ENCODE measurements around the gene TSPAN18.

Gene TSPAN18

DNA sequence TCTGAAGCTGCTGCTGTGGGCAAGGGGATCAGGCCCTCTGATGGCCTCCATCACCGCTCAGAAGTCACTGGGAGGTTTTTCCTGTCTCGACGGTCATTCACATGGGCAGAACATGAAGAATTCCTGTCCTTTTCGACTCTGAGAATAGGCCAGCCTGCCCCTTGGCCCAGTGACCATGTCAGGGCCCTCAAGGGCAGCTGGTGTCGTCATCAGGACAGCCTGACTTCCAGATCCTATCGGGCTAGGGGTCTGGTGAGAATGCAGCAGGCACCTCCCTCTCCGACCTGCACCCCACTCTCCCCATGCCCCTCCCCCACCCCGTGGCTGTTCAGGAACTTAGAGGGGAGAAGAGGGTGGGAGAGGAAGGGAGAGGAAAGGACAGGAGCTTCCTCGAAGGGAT, 220.4 kb downstream of the TSPAN18 start:
- DNase-seq = no peak

- DNase-seq = no peak
Measured at GRCh38 chr11:44948155-44948554, 221.4 kb downstream of the TSPAN18 start.

- no peak for DNase-seq
Measured at GRCh38 chr11:44949160-44950030, 222.6 kb downstream of the TSPAN18 start.

DNA sequence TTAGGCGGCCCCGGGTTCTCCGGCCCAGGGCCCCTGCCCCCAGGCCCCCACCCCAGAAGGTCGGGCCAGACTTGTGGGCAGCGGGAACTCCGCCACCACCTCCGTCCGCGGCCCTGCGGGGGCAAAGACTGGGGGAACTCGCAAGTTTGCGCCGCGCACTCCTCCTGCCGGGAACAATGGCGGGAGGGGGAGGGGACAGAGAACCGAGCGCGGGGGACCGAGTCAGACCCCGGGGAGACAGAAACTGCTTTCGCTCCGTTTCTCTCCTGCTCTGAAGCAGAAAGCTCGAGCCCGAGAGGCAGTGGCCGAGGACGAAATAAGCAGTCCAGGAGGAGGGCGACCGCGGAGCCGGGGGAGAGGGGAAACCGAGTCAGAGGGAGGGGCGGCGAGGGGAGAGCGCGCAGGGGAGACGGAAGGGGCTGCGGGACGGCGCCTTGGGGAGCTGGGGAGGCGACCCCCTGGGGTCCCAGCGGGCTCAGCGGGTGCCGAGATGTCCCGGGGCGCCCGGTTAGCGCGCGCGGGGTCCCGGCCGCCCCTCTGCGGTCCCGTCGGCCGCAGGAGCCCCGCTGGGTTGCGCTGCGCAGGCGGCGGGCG, 223.4 kb downstream of the TSPAN18 start:
- no peak for DNase-seq

- no peak for DNase-seq
Measured at GRCh38 chr11:44950625-44951476, 224.1 kb downstream of the TSPAN18 start, which contains the start of gene TP53I11. Gene TP53I11, minus strand, starts transcription at chr11:44950883. Its CDS starts 12,548 bp downstream, at chr11:44938335.

DNA sequence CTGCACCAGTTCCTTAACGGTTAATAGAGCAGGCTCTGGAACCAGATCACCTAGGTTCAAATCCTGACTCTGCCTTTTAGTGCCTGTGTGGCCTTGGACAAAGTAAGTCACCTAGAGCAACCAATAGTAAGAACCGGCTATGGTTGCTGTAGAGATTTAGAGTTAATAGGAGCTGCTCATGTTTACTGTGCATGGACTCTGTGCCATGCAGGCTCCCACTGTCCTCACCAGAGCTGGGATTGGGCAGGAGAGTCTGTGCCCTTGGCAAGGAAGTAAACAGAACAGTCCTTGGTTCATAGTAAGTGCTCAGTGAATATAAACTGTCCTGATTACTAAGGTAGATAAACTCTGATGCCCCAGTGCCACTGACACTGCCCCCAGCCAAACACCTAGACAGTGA, 225.3 kb downstream of the TSPAN18 start:
- no peak for DNase-seq

DNA sequence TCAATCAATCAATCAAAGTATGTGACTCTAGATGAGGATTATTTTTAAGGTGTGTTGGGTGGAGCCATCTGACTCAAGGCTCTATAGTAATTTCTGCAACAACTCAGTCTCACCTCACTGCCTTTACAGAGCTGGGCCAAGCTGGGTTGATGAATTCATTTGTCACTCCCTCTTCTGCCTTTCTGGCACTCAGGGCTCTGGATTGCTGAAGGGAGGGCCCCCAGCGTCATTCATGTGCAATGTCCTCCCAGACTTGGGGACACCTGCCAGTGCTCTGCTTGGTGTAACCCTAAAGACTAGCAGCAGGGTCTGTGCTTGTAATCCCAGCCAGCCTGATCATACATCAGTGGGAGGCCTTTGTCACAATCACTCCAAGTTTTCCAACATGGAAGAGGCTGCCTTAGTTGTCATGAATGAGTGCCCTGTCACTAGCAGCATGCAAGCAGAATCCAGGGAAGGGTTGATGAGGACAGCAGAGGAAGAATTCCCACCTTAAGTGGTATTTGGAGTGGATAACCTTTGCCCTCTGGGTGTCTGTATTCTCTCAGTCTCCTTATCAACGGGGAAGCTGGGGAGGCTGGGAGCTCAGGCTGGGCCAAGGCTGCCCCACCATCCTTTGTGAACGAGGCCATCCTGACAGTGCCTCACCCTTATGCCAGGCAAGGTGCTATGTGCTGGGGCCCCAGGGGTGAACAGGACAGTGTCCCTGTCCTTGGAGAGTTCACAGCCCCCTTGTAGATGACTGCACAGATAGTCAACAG, 225.9 kb downstream of the TSPAN18 start:
- DNase-seq = no peak

DNA sequence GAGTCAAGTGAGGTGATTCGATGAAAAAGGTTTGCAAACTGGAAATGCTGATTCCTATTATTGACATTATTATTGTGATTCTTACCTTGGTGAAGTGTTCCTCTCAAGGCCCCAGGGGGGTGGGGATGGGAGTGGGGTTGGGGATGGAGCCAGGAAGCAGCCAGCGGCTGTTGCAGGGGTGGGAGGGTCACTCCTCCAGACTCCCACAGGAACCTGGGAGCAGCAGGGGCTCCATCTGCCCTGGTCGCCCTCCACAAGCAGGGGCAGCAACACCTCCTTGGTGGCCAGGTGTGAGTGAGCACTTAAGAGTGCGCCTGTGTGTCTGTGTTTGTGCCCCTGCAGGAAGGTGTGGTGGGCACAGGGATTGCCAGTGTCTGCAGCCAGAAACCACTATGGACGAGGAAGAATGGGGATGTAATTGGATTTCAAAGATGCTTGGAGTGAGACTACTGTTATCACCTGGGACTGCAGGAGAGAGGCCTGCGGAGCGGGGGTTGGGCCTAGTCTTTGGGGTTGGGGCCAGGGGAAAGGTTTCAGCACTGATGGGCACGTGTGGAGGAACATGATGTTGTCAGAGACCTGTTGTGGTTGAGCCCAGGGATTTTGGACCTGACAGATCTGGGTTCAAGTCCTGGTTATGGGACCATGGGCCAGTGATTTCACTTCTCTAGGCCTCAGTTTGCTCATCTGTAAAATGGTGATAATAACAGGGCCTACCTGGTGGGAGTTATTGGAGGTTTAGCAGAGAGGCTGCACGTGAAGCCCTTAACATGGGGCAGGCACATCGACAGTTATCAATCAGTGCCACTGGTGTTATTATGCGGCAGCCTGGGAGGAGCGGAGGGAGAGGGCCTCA, 227.5 kb downstream of the TSPAN18 start:
- DNase-seq = no peak

DNA sequence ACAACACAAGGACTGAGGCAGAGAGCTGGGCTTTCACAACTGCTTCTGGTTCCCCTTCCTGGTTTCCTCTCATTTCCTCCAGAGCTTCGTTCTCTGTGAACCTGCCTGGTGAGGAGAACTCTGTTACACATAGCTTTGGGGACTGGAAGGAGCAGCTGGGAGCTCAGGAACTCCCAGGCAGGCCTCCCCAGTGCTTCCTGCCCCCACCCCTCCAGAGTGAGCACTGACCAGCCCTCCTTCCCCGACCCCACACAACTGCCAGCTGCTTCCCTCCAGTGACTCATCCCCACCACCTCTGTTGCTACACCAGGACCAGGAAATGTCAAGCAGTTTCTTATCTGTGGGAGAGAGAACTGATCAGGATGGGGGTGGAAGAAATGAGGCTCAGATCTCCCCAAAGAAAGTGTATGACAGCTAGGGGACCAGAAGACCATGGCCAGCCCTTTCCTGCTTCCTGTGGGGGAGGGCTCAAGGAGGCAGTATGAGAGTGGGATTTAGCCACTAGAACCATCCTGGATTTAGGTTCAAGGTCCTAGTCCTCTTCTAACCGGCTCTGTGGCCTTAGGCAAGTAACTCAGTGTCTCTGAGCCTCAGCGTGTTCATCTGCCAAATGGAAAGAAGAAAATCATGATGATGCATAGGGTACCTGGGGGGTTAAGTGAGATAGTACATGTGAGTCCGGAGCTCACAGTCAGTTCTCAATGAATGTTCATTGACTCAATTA, 228.4 kb downstream of the TSPAN18 start:
- no peak for DNase-seq

GRCh38 chr11:44957040-44957515, 230.3 kb downstream of the TSPAN18 start:
- no peak for DNase-seq

DNA sequence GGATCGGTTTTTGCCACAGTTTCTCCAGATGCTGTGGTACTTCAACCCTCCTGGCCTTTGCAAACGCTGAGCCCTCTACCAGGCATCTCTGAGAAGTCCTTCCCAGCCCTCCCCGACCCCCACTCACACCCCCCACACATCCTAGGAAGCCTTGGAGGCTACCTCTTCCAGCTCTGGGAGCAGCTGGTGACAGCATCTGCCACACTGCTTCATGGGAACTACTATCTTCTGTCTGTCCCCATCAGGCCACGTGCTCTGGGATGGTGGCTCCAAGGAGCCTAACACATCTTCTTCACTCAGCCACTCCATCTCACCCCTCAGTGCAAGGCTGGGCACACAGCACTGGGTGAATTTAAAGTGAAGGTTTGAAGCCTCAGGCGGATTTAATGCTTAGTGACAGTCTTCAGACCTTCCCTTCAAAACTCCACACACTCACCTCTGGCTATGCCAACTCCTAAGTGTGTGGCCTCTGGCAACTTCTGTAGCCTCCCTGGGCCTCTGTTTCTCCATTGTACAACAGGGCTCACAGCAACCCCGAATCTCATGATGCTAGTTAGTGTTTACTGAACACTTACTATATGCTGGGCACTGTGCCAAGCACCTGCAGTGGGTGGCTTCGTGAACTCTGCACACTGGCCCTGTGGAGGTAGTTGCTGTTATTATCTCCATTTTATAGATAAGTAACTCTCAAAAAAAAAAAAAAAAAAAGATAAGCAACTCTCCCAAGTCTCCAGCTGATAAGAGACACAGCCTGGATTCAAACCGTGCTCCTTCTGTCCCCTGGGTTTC, 231.2 kb downstream of the TSPAN18 start:
- DNase-seq = no peak

DNA sequence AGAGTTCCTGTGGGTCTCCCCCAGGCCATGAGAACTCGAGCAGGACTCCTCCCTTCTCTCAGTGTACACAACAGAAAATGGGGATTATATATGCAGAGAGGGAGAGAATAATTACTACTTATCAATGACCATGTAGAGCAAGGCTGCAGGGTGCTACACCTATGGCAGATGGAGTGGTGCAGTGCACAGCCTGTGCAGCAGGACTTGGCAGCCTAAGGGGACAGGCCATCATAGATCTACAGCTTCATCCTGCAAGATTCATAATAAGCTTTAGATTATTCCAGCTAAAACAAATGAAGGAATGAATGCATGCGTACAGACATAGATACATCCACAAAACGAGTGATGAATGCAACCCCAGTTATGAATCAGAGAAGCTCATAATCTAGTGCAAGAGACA, 232.3 kb downstream of the TSPAN18 start:
- no peak for DNase-seq

GRCh38 chr11:44960200-44960845, 233.6 kb downstream of the TSPAN18 start:
- DNase-seq = no peak

DNA sequence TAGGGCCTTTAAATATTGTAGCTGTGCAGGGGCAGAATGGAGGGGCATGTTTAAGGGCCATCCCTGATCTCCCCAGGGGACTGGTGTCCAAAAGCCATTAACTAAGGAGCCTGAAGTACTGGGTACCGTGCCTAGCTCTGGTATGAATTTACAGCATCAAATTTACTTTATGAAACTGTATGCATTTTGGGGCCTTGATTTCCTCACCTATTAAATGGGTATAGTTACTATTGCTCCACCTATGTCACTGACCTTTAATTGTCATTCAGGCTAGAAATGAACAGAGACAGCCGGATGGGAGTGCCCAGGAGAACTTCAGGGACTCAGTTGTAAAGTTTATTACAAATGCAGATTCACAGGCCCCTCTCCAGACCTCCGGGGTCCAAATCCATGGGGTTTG, 235.7 kb downstream of the TSPAN18 start:
- DNase-seq = no peak

DNA sequence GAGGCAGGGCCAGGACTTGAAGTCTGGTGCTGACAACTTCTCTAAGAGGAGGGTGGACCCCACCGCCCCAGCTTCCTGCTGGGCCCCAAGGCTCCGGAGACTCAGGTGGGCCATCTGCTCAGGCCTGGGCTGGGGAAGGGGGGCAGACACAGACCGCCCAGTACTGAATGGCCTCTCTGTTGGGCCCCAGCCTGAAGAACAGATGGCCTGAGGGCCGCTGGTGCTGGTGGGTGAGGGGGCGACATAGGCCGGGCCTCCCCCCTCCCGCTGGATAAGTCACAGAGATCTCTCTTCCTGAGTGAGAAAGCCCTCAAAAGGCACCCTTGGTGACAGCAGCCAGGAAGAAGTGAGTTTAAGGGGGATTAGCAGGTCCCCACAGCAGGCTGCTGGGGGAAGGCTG, 236.4 kb downstream of the TSPAN18 start:
- DNase-seq = no peak

GRCh38 chr11:44963948-44964347, 237.2 kb downstream of the TSPAN18 start:
- no peak for DNase-seq

- no peak for DNase-seq
Measured at GRCh38 chr11:44964526-44965209, 237.9 kb downstream of the TSPAN18 start.

- no peak for DNase-seq
Measured at GRCh38 chr11:44966694-44967093, 239.9 kb downstream of the TSPAN18 start.

Data from amniotic stem cell (primary cell).